Left colon (tissue), 2 donors: ENCODE data around the gene LYST. TPM values are rescaled to one million over a fixed set of nuclear protein-coding genes. Genes with fewer than 3 reads are reported as not detected.
A peak's percentile ranks its signal among the peaks of the same experiment; 100 is the strongest.
"Not testable (repeated sequence)": the region's sequence is repeated elsewhere in the genome, so short reads cannot be mapped to it uniquely, and the experiment has no call there.

ENCODE experiments used
- ATAC-seq: fragments of 200-7000 bp; cut with Tn5 transposase; one replicate; pipeline ENCODE4 v1.9.1; 2020; ENCODE audit warnings: mild to moderate bottlenecking, moderate library complexity
- DNase-seq, 2 donors: peaks; one replicate each; pipeline ENCODE4 v3.0.0-alpha.2; 2020
- intact Hi-C, 2 donors: fragments of 100-400 bp; cut with DNase I in 1 of 2; cut with micrococcal nuclease in 1 of 2; formaldehyde crosslinking; loops; one replicate each; pipeline versions ENCODE4 v1.11.2 to v1.14.0; 2022; cut with DNase I, micrococcal nuclease
- total RNA-seq, 2 donors: library from RNA; stranded (reverse); fragmentation: NEBNext Ultra II Directional; extraction: Animal tissue kit (Norgen Biotek cat#: 25700); gene quantifications; one replicate each; pipeline ENCODE4 v1.2.1, GENCODE V29; 2021
- donor health status: DM: no; HTN: no; CAD: no.
- donor health status: DM: yes; HTN: yes; CAD: no.

LYST gene
- total RNA-seq, 2 donors from 2014 or later = 22.4 to 31.1 TPM

GRCh38 chr1:235864931-235865525 is 1.7 kb downstream of the LYST start:
- intact Hi-C loops = loop anchor here in 1 of 2 donors (5.0 kb wide), 1 partner anchor 107 kb away; no protein-coding TSS in a partner anchor
- ATAC-seq (no peak), DNase-seq (no peak)

DNA sequence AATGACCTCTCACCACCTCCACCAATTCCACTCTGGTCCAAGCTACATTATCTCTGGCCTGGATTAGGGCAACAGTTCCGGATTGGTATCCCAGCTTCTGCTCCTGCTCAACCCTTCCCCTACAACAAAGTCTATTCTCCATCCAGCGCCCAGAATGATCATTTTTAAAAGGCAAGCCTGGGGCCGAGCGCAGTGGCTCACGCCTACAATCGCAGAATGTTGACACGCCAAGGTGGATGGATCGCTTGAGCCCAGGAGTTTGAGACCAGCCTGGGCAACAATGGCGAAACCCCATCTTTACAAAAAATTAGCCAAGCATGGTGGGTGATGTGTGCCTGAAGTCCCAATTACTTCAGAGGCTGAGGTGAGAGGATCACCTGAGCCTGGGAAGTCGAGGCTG is 2.2 kb downstream of the LYST start:
- no peak for ATAC-seq
- DNase-seq = no peak
- intact Hi-C loops = no loop called here

DNA sequence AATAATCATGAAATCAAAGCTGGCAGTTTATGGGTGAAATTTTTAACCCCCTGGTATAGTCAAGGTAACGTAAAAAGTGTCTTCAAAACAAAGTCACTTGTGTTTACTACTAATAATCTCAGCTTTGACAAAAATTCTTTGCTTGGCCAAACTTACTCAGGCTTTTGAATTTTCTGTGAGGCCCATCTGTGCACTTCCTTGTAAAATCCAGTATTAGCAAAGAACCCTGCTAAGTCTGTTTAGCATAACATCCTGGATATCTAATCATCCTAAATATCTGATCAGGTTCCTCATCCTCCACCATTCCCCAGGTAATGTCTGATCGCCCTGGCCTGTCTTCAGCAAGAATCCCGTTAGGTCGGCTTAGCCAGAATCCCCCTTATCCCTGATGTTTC is 3.0 kb downstream of the LYST start:
- ATAC-seq (no peak), DNase-seq (no peak)
- intact Hi-C loops = no loop called here

- DNase-seq = no peak
- intact Hi-C loops = no loop called here
- ATAC-seq = no peak
Measured at GRCh38 chr1:235861857-235862256, 4.8 kb downstream of the LYST start.

DNA sequence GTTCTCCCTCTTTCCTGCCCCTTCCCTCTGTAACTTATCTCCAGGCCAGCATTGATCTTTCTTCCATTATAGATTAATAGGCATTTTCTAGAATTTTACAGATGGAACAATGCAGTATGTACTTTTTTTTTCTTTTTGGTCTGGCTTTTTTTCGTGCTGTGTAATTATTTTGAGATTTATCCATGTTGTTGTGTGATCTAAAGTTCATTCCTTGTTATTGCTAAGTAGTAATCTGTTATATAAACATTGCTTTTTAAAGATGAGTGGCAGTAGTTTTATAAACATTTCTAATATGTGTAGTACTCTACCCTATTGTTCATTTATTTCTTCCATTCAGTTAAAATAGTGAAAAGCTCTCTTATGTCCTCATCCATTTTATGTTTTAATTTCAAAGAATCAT is 5.9 kb downstream of the LYST start:
- intact Hi-C loops = no loop called here
- DNase-seq (no peak), ATAC-seq (no peak)

- no peak for DNase-seq
- no peak for ATAC-seq
- intact Hi-C loops = no loop called here
Measured at GRCh38 chr1:235859789-235860188, 6.9 kb downstream of the LYST start.

- DNase-seq (no peak), ATAC-seq (no peak)
- intact Hi-C loops = no loop called here
Measured at GRCh38 chr1:235858766-235859165, 7.9 kb downstream of the LYST start.

- no peak for ATAC-seq
- intact Hi-C loops = no loop called here
- DNase-seq = no peak
Measured at GRCh38 chr1:235857756-235858155, 8.9 kb downstream of the LYST start.

DNA sequence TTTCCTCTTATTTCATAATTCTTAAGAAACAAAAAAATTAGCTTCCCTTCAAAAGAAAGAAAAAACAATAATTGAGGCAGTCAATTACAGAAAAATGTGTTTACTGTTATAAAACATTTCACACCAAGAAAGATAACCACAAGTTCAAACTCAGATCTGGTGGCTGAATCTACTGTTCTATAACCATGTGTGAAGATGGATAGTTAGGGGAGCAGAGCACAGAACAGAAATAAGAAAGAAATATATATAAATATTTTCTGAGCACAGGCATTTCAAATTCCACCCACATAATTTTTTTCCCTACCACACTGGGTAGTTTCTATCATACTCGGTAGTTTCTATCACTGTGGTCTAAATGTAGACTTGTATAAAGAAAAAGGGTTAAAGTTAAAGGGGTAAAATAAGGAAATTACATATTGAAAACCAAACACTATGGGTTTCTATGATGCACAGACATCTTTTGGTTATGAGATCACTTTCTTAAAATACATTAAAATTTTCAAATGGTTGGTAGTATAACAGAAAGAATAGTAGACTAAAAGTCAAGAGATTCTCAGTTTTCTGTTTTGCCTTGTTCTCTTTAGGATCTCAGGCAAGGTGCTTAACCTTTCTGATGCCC is 10.8 kb downstream of the LYST start:
- intact Hi-C loops = no loop called here
- no peak for DNase-seq
- no peak for ATAC-seq

DNA sequence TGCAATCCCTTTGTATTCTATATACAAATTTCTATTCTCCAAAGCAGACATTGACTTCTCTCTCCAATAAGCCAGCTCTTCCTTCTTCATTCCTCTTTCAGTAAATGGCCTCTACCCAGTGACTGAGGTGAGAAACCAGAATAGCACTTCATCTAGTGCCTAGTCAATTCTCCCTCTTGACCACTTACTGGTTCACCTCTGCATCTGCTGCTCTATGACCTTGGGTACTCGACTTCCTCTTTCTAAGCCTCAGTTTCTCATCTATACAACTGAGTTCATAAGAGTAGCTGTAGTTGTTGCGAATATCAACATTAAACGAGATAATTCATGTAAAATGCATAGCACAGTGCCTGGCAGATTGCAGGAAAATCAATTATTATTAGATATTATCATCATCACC is 12.4 kb downstream of the LYST start:
- no peak for ATAC-seq
- DNase-seq = no peak
- intact Hi-C loops = no loop called here

- ATAC-seq (no peak), DNase-seq (no peak)
- intact Hi-C loops = no loop called here
Measured at GRCh38 chr1:235853653-235854052, 13.1 kb downstream of the LYST start.

GRCh38 chr1:235852887-235853286 is 13.8 kb downstream of the LYST start:
- intact Hi-C loops = no loop called here
- ATAC-seq = no peak
- no peak for DNase-seq

DNA sequence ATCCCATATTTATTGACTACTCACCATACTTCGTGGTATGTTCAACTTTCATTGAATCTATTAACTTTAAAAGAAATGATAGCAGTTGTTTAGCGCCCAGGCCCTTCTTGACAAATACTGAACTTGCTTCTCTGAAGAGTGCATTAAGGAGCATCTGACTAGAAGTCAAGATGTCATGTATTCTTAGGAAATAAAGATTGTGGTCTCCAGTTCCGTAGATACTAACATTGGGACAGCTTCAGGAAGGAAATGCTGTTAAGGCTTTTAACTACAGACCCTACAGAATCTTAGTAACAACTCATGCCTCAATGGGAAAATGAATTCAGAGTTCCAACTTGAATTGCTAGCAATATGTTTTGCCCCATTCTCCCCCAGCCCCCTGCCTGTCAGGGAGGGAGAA is 14.8 kb downstream of the LYST start:
- DNase-seq (no peak), ATAC-seq (no peak)
- intact Hi-C loops = no loop called here

DNA sequence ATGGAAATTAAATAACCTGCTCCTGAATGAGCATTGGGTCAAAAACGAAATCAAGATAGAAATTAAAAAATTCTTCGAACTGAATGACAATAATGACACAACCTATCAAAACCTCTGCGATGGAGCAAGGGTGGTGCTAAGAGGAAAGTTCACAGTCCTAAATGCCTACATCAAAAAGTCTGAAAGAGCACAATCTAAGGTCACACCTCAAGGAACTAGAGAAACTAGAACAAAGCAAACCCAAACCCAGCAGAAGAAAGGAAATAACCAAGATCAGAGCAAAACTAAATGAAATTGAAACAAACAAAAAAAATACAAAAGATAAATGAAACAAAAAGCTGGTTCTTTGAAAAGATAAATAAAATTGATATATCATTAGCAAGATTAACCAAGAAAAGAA is 18.5 kb downstream of the LYST start:
- DNase-seq, ATAC-seq, intact Hi-C loops: not testable (repeated sequence)

GRCh38 chr1:235845656-235846107 is 21.0 kb downstream of the LYST start:
- ATAC-seq = peak; percentile 10
- DNase-seq, intact Hi-C loops: not testable (repeated sequence)

- ATAC-seq = no peak
- DNase-seq = no peak
- intact Hi-C loops = no loop called here
Measured at GRCh38 chr1:235844776-235845175, 21.9 kb downstream of the LYST start.

- DNase-seq = no peak
- intact Hi-C loops = no loop called here
Measured at GRCh38 chr1:235843461-235843961, 23.2 kb downstream of the LYST start.

GRCh38 chr1:235841938-235842545 is 24.7 kb downstream of the LYST start:
- intact Hi-C loops = no loop called here
- no peak for DNase-seq
- ATAC-seq = no peak

More at GRCh38 chr1:235843461-235843961, 23.2 kb downstream of the LYST start:
- peak; percentile 99 for ATAC-seq

- intact Hi-C loops = no loop called here
- ATAC-seq (no peak), DNase-seq (no peak)
Measured at GRCh38 chr1:235838021-235838420, 28.7 kb downstream of the LYST start.

DNA sequence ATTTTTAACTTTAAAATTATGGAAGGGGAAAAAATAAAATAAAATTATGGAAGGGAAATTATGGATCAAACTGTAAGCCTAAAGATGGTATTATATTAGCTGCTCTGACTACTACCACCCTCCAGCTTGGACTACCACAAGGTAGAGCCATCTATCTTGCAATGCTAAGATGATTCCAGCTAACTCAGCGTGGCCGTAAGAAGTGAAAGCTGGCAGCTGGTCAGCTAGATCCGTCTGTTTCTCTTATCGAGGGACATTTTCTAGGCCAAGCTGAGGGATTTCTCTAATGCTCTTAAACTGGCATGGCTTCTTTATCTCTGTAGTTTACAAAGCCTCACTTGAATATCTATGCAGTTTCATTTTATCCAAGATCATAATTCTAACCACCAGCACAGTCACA is 31.5 kb downstream of the LYST start:
- DNase-seq = peak in 1 of 2 donors; percentile 32
- peak; percentile 52 for ATAC-seq
- intact Hi-C loops = no loop called here
